ENCODE data around the gene SLC1A6.

Gene SLC1A6

GRCh38 chr19:15008308-15008707, 28.6 kb upstream of the SLC1A6 start:
- Histone ChIP-seq H3K36me3 (ENCODE audit: control insufficient read depth, insufficient read depth, low read length) (no peaks in the 10 kb centered on the region), H3K27ac (ENCODE audit: low read length) (no peak overlapping the region), H3K27me3 (ENCODE audit: control insufficient read depth, insufficient read depth, low read length) (peaks cover 3% of the 10 kb centered on the region; the same call in 1 of the 2 replicates), H3K4me3 (ENCODE audit: low read length) (no peak overlapping the region), H3K9me3 (ENCODE audit: control insufficient read depth, insufficient read depth, low read length) (no peaks in the 10 kb centered on the region), H3K4me1 (ENCODE audit: control insufficient read depth, insufficient read depth, low read length) (peaks cover 2% of the 10 kb centered on the region; the same call in 1 of the 2 replicates)
- DNase-seq (ENCODE audit: low read depth, low spot score): no peak

GRCh38 chr19:14997981-14998380, 18.3 kb upstream of the SLC1A6 start:
- no CpG with 5 or more reads among the region's 1 CpG for WGBS (ENCODE audit: insufficient coverage, insufficient read length)
- Histone ChIP-seq H3K4me3 (ENCODE audit: low read length) (no peak overlapping the region), H3K9me3 (ENCODE audit: control insufficient read depth, insufficient read depth, low read length) (no peaks in the 10 kb centered on the region), H3K27me3 (ENCODE audit: control insufficient read depth, insufficient read depth, low read length) (no peaks in the 10 kb centered on the region), H3K36me3 (ENCODE audit: control insufficient read depth, insufficient read depth, low read length) (no peaks in the 10 kb centered on the region), H3K27ac (ENCODE audit: low read length) (no peak overlapping the region), H3K4me1 (ENCODE audit: control insufficient read depth, insufficient read depth, low read length) (no peaks in the 10 kb centered on the region)
- no peak for DNase-seq (ENCODE audit: low read depth, low spot score)

GRCh38 chr19:14992780-14993179, 13.1 kb upstream of the SLC1A6 start:
- WGBS (ENCODE audit: insufficient coverage, insufficient read length): no CpG with 5 or more reads among the region's 11 CpGs
- no peak overlapping the region for H3K4me3 ChIP-seq (ENCODE audit: low read length)
- no peaks in the 10 kb centered on the region for H3K9me3 ChIP-seq (ENCODE audit: control insufficient read depth, insufficient read depth, low read length)
- no peaks in the 10 kb centered on the region for H3K36me3 ChIP-seq (ENCODE audit: control insufficient read depth, insufficient read depth, low read length)
- DNase-seq (ENCODE audit: low read depth, low spot score): no peak
- no peaks in the 10 kb centered on the region for H3K4me1 ChIP-seq (ENCODE audit: control insufficient read depth, insufficient read depth, low read length)
- H3K27me3 ChIP-seq (ENCODE audit: control insufficient read depth, insufficient read depth, low read length): no peaks in the 10 kb centered on the region
- no peak overlapping the region for H3K27ac ChIP-seq (ENCODE audit: low read length)

- Histone ChIP-seq H3K27ac (ENCODE audit: low read length) (no peak overlapping the region), H3K4me3 (ENCODE audit: low read length) (no peak overlapping the region), H3K36me3 (ENCODE audit: control insufficient read depth, insufficient read depth, low read length) (no peaks in the 10 kb centered on the region), H3K9me3 (ENCODE audit: control insufficient read depth, insufficient read depth, low read length) (no peaks in the 10 kb centered on the region), H3K27me3 (ENCODE audit: control insufficient read depth, insufficient read depth, low read length) (no peaks in the 10 kb centered on the region), H3K4me1 (ENCODE audit: control insufficient read depth, insufficient read depth, low read length) (no peaks in the 10 kb centered on the region)
- no CpG with 5 or more reads among the region's 5 CpGs for WGBS (ENCODE audit: insufficient coverage, insufficient read length)
- no peak for DNase-seq (ENCODE audit: low read depth, low spot score)
These were observed 5.5 kb upstream of the SLC1A6 start for GRCh38 chr19:14985133-14985532.

- no peaks in the 10 kb centered on the region; the same call in 1 of the 2 replicates for H3K27me3 ChIP-seq (ENCODE audit: control insufficient read depth, insufficient read depth, low read length)
- H3K27ac ChIP-seq (ENCODE audit: low read length): no peak overlapping the region
- H3K4me3 ChIP-seq (ENCODE audit: low read length): no peak overlapping the region
- no peaks in the 10 kb centered on the region; the same call in 1 of the 2 replicates for H3K36me3 ChIP-seq (ENCODE audit: control insufficient read depth, insufficient read depth, low read length)
- WGBS (ENCODE audit: insufficient coverage, insufficient read length): no CpG with 5 or more reads among the region's 6 CpGs
- H3K9me3 ChIP-seq (ENCODE audit: control insufficient read depth, insufficient read depth, low read length): no peaks in the 10 kb centered on the region
- H3K4me1 ChIP-seq (ENCODE audit: control insufficient read depth, insufficient read depth, low read length): no peaks in the 10 kb centered on the region
- DNase-seq (ENCODE audit: low read depth, low spot score): no peak
These were observed 1.4 kb downstream of the SLC1A6 start for GRCh38 chr19:14978161-14978776.

- Histone ChIP-seq H3K27ac (ENCODE audit: low read length) (no peak overlapping the region), H3K36me3 (ENCODE audit: control insufficient read depth, insufficient read depth, low read length) (no peaks in the 10 kb centered on the region; the same call in 1 of the 2 replicates), H3K9me3 (ENCODE audit: control insufficient read depth, insufficient read depth, low read length) (no peaks in the 10 kb centered on the region), H3K4me1 (ENCODE audit: control insufficient read depth, insufficient read depth, low read length) (no peaks in the 10 kb centered on the region), H3K27me3 (ENCODE audit: control insufficient read depth, insufficient read depth, low read length) (no peaks in the 10 kb centered on the region; the same call in 1 of the 2 replicates), H3K4me3 (ENCODE audit: low read length) (no peak overlapping the region)
- DNase-seq (ENCODE audit: low read depth, low spot score): no peak
- WGBS (ENCODE audit: insufficient coverage, insufficient read length): no CpG with 5 or more reads among the region's 5 CpGs
These were observed 2.5 kb downstream of the SLC1A6 start for GRCh38 chr19:14977128-14977527.

GRCh38 chr19:14974488-14974887, 5.2 kb downstream of the SLC1A6 start:
- WGBS (ENCODE audit: insufficient coverage, insufficient read length): no CpG with 5 or more reads among the region's 4 CpGs
- H3K27ac ChIP-seq (ENCODE audit: low read length): no peak overlapping the region
- H3K4me1 ChIP-seq (ENCODE audit: control insufficient read depth, insufficient read depth, low read length): no peaks in the 10 kb centered on the region
- H3K4me3 ChIP-seq (ENCODE audit: low read length): no peak overlapping the region
- peaks cover 5% of the 10 kb centered on the region; the same call in 1 of the 2 replicates for H3K36me3 ChIP-seq (ENCODE audit: control insufficient read depth, insufficient read depth, low read length)
- H3K9me3 ChIP-seq (ENCODE audit: control insufficient read depth, insufficient read depth, low read length): no peaks in the 10 kb centered on the region
- H3K27me3 ChIP-seq (ENCODE audit: control insufficient read depth, insufficient read depth, low read length): no peaks in the 10 kb centered on the region; the same call in 1 of the 2 replicates
- DNase-seq (ENCODE audit: low read depth, low spot score): no peak

GRCh38 chr19:14972676-14973075, 7.0 kb downstream of the SLC1A6 start:
- Histone ChIP-seq H3K9me3 (ENCODE audit: control insufficient read depth, insufficient read depth, low read length) (no peaks in the 10 kb centered on the region), H3K36me3 (ENCODE audit: control insufficient read depth, insufficient read depth, low read length) (0 out of 2 replicates have a peak, but pooled peaks cover 8% of the 10 kb centered on the region), H3K4me1 (ENCODE audit: control insufficient read depth, insufficient read depth, low read length) (no peaks in the 10 kb centered on the region), H3K4me3 (ENCODE audit: low read length) (no peak overlapping the region), H3K27me3 (ENCODE audit: control insufficient read depth, insufficient read depth, low read length) (no peaks in the 10 kb centered on the region), H3K27ac (ENCODE audit: low read length) (no peak overlapping the region)
- no CpG with 5 or more reads among the region's 27 CpGs for WGBS (ENCODE audit: insufficient coverage, insufficient read length)
- DNase-seq (ENCODE audit: low read depth, low spot score): no peak

GRCh38 chr19:14971474-14971873, 8.2 kb downstream of the SLC1A6 start:
- Histone ChIP-seq H3K4me1 (ENCODE audit: control insufficient read depth, insufficient read depth, low read length) (no peaks in the 10 kb centered on the region), H3K4me3 (ENCODE audit: low read length) (no peak overlapping the region), H3K27me3 (ENCODE audit: control insufficient read depth, insufficient read depth, low read length) (no peaks in the 10 kb centered on the region), H3K9me3 (ENCODE audit: control insufficient read depth, insufficient read depth, low read length) (no peaks in the 10 kb centered on the region), H3K36me3 (ENCODE audit: control insufficient read depth, insufficient read depth, low read length) (0 out of 2 replicates have a peak, but pooled peaks cover 8% of the 10 kb centered on the region), H3K27ac (ENCODE audit: low read length) (no peak overlapping the region)
- no peak for DNase-seq (ENCODE audit: low read depth, low spot score)
- no CpG with 5 or more reads among the region's 7 CpGs for WGBS (ENCODE audit: insufficient coverage, insufficient read length)

GRCh38 chr19:14968247-14968646, 11.4 kb downstream of the SLC1A6 start:
- Histone ChIP-seq H3K36me3 (ENCODE audit: control insufficient read depth, insufficient read depth, low read length) (0 out of 2 replicates have a peak, but pooled peaks cover 8% of the 10 kb centered on the region), H3K27ac (ENCODE audit: low read length) (no peak overlapping the region), H3K27me3 (ENCODE audit: control insufficient read depth, insufficient read depth, low read length) (no peaks in the 10 kb centered on the region), H3K4me1 (ENCODE audit: control insufficient read depth, insufficient read depth, low read length) (no peaks in the 10 kb centered on the region), H3K9me3 (ENCODE audit: control insufficient read depth, insufficient read depth, low read length) (no peaks in the 10 kb centered on the region), H3K4me3 (ENCODE audit: low read length) (no peak overlapping the region)
- no peak for DNase-seq (ENCODE audit: low read depth, low spot score)
- 100% methylated on average over 1 of the region's 14 CpGs for WGBS (ENCODE audit: insufficient coverage, insufficient read length)

All from iPS DF 6.9 (cell line).